MM.1S (cell line): Measurements from ENCODE around the gene C1QTNF3.

Experiments
- DNase-seq: peaks from one replicate; pipeline ENCODE4 v3.0.0-alpha.2; 2015
- H2AFZ ChIP-seq: fragments of 300-600 bp; sonication (generic); 2 replicates; pipeline ENCODE4 v1.6.0; 2016; ENCODE audit warnings: antibody characterized with exemption, low read length
- H3F3A ChIP-seq: fragments of 300-600 bp; sonication (generic); 2 replicates; pipeline ENCODE4 v1.6.1; 2016; ENCODE audit warnings: mild to moderate bottlenecking, antibody characterized with exemption, low read length, moderate library complexity, mixed read lengths; ENCODE audit not compliant: insufficient read depth
- H3K27ac ChIP-seq: fragments of 300-600 bp; sonication (generic); 2 replicates; pipeline ENCODE4 v1.5.1; 2016; ENCODE audit warnings: mild to moderate bottlenecking, low read length
- H3K27me3 ChIP-seq: fragments of 300-600 bp; sonication (generic); replicated peaks from 2 replicates; pipeline ENCODE4 v1.6.0; 2016; ENCODE audit warnings: low read length; ENCODE audit not compliant: insufficient read depth
- H3K36me3 ChIP-seq: fragments of 300-600 bp; sonication (generic); replicated peaks from 2 replicates; pipeline ENCODE4 v1.6.1; 2016; ENCODE audit warnings: mild to moderate bottlenecking, low read length, mixed read lengths; ENCODE audit not compliant: insufficient read depth
- H3K4me1 ChIP-seq: fragments of 300-600 bp; sonication (generic); 2 replicates; pipeline ENCODE4 v1.6.1; 2016; ENCODE audit warnings: low read length, mixed read lengths
- H3K4me2 ChIP-seq: fragments of 300-600 bp; sonication (generic); 2 replicates; pipeline ENCODE4 v1.6.0; 2016; ENCODE audit warnings: low read depth, low read length
- H3K4me3 ChIP-seq: fragments of 300-600 bp; sonication (generic); 2 replicates; pipeline ENCODE4 v1.5.1; 2016; ENCODE audit warnings: low read length, mixed read lengths
- H3K79me2 ChIP-seq: fragments of 300-600 bp; sonication (generic); 2 replicates; pipeline ENCODE4 v1.6.1; 2016; ENCODE audit warnings: mixed run types, low read length, mixed read lengths
- H3K9ac ChIP-seq: fragments of 300-600 bp; sonication (generic); 2 replicates; pipeline ENCODE4 v1.6.1; 2016; ENCODE audit warnings: low read length, mixed read lengths
- H3K9me2 ChIP-seq: fragments of 300-600 bp; sonication (generic); replicated peaks from 2 replicates; pipeline ENCODE4 v1.6.1; 2016; ENCODE audit warnings: mild to moderate bottlenecking, low read length, mixed read lengths; ENCODE audit not compliant: insufficient read depth
- H3K9me3 ChIP-seq: fragments of 300-600 bp; sonication (generic); replicated peaks from 2 replicates; pipeline ENCODE4 v1.6.1; 2016; ENCODE audit warnings: mild to moderate bottlenecking, low read length, mixed read lengths; ENCODE audit not compliant: insufficient read depth
- H4K20me1 ChIP-seq: fragments of 300-600 bp; sonication (generic); 2 replicates; pipeline ENCODE4 v1.6.1; 2016; ENCODE audit warnings: mild to moderate bottlenecking, low read length, moderate library complexity, mixed read lengths; ENCODE audit not compliant: insufficient read depth
- CTCF ChIP-seq: fragments of 300-600 bp; sonication (generic); IDR thresholded peaks from 2 replicates; pipeline ENCODE4 v1.5.1; 2016; ENCODE audit warnings: antibody characterized with exemption, low read length, mixed read lengths
- EZH2 ChIP-seq: fragments of 300-600 bp; sonication (generic); optimal IDR thresholded peaks from 2 replicates; pipeline ENCODE3; 2017; ENCODE audit warnings: low read depth, mild to moderate bottlenecking, antibody characterized with exemption, low read length, mixed read lengths
- EZH2phosphoT487 ChIP-seq: fragments of 300-600 bp; sonication (generic); IDR thresholded peaks from 2 replicates; pipeline ENCODE4 v1.6.1; 2018; ENCODE audit warnings: antibody characterized with exemption, low read length

Gene C1QTNF3

GRCh38 chr5:34051374-34051980 is 8.5 kb upstream of the C1QTNF3 start:
- H3K4me2 ChIP-seq, result no peak overlapping the region
- H2AFZ ChIP-seq, result no peak overlapping the region
- no peak overlapping the region for H3K27ac ChIP-seq
- no peaks in the 10 kb centered on the region for H3K4me1 ChIP-seq
- H3K79me2 ChIP-seq, result no peaks in the 10 kb centered on the region
- no peaks in the 10 kb centered on the region for H4K20me1 ChIP-seq
- H3K27me3 ChIP-seq, result no peaks in the 10 kb centered on the region
- H3K9me2 ChIP-seq, result no peaks in the 10 kb centered on the region
- no peaks in the 10 kb centered on the region for H3F3A ChIP-seq
- no peaks in the 10 kb centered on the region for H3K36me3 ChIP-seq
- TF ChIP-seq EZH2 (no peak), CTCF (no peak), EZH2phosphoT487 (no peak)
- H3K9ac ChIP-seq, result no peak overlapping the region
- no peak overlapping the region for H3K4me3 ChIP-seq
- H3K9me3 ChIP-seq, result no peaks in the 10 kb centered on the region
- no peak for DNase-seq

GRCh38 chr5:34047774-34048572 is 5.0 kb upstream of the C1QTNF3 start:
- H2AFZ ChIP-seq, result no peak overlapping the region
- no peak for TF ChIP-seq EZH2
- no peak for TF ChIP-seq EZH2phosphoT487
- TF ChIP-seq CTCF, result no peak
- no peaks in the 10 kb centered on the region for H4K20me1 ChIP-seq
- H3K9me2 ChIP-seq, result no peaks in the 10 kb centered on the region
- H3K27me3 ChIP-seq, result no peaks in the 10 kb centered on the region
- H3K4me1 ChIP-seq, result no peaks in the 10 kb centered on the region
- no peak overlapping the region for H3K9ac ChIP-seq
- H3K4me3 ChIP-seq, result no peak overlapping the region
- H3K4me2 ChIP-seq, result no peak overlapping the region
- no peaks in the 10 kb centered on the region for H3K36me3 ChIP-seq
- no peaks in the 10 kb centered on the region for H3K9me3 ChIP-seq
- H3F3A ChIP-seq, result no peaks in the 10 kb centered on the region
- H3K27ac ChIP-seq, result no peak overlapping the region
- no peaks in the 10 kb centered on the region for H3K79me2 ChIP-seq
- DNase-seq, result no peak

GRCh38 chr5:34047143-34047542 is 4.1 kb upstream of the C1QTNF3 start:
- Histone ChIP-seq H3K27ac (no peak overlapping the region), H3K4me2 (no peak overlapping the region), H3K36me3 (no peaks in the 10 kb centered on the region), H3K27me3 (no peaks in the 10 kb centered on the region), H3K9ac (no peak overlapping the region), H2AFZ (no peak overlapping the region), H3K9me3 (no peaks in the 10 kb centered on the region), H3K4me3 (no peak overlapping the region), H3F3A (no peaks in the 10 kb centered on the region), H3K79me2 (no peaks in the 10 kb centered on the region), H3K4me1 (no peaks in the 10 kb centered on the region), H3K9me2 (no peaks in the 10 kb centered on the region), H4K20me1 (no peaks in the 10 kb centered on the region)
- no peak for DNase-seq
- TF ChIP-seq EZH2phosphoT487 (no peak), EZH2 (no peak), CTCF (no peak)
